Measurements from ENCODE around the gene TXNDC5.

GRCh38 chr6:7939864-7940228, 29.3 kb upstream of the TXNDC5 start:
- TF ChIP-seq GATA3 (IDR thresholded peaks at IDR 0.05; ENCODE audit: low read depth, low read length) (no peak), GATA2 (IDR thresholded peaks at IDR 0.05; ENCODE audit: low read depth, low read length) (no peak)
